ENCODE measurements around the gene RBM43.

Gene RBM43

GRCh38 chr2:151217343-151217742 lies 44.3 kb downstream of the RBM43 start:
- no peak for DNase-seq (ENCODE audit: low spot score)

DNA sequence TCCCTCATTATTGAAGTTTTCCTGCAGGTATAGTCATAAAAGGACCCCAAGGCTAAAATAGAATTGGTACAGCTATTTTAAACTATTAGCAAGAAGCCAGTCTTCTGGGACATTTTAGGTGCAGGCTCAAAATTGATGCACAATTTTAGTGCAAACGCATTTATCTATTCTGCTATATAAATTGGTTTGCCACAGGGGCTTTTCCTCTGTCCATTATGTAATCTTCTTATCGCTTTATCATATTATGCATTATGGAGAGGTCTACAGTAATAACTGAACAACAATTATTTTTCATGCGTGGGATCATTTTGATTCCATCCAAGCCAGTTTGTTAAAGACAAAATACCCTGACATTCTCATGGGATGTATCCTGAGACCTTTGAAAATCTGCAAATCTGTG lies 54.6 kb downstream of the RBM43 start:
- no peak for DNase-seq (ENCODE audit: low spot score)

- no peak for DNase-seq (ENCODE audit: low spot score)
Observed at GRCh38 chr2:151206446-151206968, 55.2 kb downstream of the RBM43 start.

GRCh38 chr2:151205571-151205970 lies 56.1 kb downstream of the RBM43 start:
- DNase-seq (ENCODE audit: low spot score) = no peak

GRCh38 chr2:151204756-151205155 lies 56.9 kb downstream of the RBM43 start:
- no peak for DNase-seq (ENCODE audit: low spot score)

- DNase-seq (ENCODE audit: low spot score) = no peak
Observed at GRCh38 chr2:151200844-151201243, 60.8 kb downstream of the RBM43 start.

DNA sequence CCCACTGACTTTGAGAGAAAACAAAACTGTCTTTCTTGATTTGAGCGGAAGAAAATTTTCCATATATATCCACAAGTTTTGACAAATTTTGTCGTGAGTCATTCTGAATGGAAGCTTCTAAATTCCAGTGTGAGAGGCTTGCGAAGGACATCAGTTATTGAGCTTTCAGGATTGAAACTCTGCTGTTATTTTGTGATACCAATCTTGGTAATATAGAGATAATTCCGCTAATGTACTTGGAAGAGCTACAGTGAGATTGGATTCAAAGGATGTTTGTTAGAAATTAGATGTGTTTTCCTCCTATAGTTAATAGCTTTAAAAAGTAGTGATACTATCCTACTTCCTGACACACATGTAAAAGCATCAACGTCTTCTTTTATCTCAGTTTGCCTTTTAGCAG lies 61.4 kb downstream of the RBM43 start:
- DNase-seq (ENCODE audit: low spot score) = no peak

GRCh38 chr2:151198645-151199044 lies 63.0 kb downstream of the RBM43 start:
- no peak for DNase-seq (ENCODE audit: low spot score)

All from germinal center (tissue), 1 donor.